HG02571 (cell line): ENCODE data around the gene POLR3E.
A peak's percentile ranks its signal among the peaks of the same experiment; 100 is the strongest.
"Not testable (repeated sequence)": the region's sequence is repeated elsewhere in the genome, so short reads cannot be mapped to it uniquely, and the experiment has no call there.

ENCODE experiments used
- ATAC-seq: cut with Tn5 transposase; IDR thresholded peaks from one replicate; pipeline ENCODE4 v1.9.1; 2021; ENCODE audit warnings: mild to moderate bottlenecking, moderate library complexity; ENCODE audit not compliant: unreplicated experiment

Gene POLR3E

GRCh38 chr16:22291860-22292318 lies 5.3 kb upstream of the POLR3E start:
- ATAC-seq, result no peak

DNA sequence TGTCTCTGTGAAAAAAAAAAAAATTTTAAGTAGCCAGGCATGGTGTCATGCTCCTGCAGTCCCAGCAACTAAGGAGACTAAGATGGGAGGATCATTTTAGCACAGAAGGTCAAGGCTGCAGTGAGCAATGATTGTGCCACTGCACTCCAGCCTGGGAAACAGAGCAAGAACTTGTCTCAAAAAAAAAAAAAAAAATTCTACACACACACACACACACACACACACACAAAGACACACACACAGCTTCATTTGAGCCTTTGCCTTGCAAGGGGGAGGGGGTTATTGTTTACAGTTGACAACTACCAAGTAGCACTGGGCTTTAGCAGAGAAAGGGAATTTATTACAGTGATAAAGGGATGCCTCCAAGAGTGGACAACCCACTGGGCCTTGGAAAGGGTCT lies 4.9 kb upstream of the POLR3E start:
- ATAC-seq, result no peak

DNA sequence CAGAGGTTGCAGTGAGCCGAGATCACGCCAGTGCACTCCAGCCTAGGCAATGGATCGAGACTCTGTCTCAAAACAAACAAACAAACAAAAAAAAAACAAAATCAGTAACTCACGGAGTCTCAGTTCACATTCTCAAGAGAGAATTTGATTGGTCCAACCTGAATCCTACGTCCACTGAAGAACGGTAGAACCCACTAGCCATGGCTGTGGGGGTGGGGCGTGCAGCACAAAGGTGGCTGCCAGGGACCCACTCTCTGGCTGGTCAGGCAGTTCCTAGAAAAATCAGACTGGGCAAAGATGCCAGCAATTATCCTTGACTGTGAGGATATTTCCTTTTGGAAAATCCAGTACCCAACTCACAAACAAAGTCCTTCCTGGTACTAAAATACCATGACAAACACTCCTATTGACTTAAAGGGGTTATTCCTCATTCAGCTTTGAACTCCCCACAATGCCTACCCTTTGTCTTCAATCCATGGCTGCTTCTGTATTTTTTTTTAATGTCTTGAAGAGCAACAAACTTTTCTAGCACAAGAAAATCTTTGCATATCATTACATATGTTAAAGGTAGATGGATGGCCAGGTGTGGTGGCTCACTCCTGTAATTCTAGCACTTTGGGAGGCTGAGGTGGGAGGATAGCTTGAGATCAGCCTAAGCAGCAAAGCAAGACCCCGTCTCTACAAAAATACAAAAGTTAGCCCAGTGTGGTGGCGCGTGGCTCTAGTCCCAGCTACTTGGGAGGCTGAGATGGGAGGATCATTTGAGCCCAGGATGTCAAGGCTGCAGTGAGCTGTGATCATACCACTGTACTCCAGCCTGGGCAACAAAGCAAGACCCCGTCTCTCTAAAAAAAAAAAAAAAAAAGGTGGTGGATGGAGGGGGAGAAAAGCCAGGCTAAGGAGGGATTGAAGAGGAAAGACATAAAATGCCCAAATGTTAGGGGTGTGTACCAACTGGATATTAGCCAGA lies 3.8 kb upstream of the POLR3E start:
- no peak for ATAC-seq

GRCh38 chr16:22296225-22297113 lies 740 bp upstream of the POLR3E start:
- ATAC-seq, result no peak

DNA sequence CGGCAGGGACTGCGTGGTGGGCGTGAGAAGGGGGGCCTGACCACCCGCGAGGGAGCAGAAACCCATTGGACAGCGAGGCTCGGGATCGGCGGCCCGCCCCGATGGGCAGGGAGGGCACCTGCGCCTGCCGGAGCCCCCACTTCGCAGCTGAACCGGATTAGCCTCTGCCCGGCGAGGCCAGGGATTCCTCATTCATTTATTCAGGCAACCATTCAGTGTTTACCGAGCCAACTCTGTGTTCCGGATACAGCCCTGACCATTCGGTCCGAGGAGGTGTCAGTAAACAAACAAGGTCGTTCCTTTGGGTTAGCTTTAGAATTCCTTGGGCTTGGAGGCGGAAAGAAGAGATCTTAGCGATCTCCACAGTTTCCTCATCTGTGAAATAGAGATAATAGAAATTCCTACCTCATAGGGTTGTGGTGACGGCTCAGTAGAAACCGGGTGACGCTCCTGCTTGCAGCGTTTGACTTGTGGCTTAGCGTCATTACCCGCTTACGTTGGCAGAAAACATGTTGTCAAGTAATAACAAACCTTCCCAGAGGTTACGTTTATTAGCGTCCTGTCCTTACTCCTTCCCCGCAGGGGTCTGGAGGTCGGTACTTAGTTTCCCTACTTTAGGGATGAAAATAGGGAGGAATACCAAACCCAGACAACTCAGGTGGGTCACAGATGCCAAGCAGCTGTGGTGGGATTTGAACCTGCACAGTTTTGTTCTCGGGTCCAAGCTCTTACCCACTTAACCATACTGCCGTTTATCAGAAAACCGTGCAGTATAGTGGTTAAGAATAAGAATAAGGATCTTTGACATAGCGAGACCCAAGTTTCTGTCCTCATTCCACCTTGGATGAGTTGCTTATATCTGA lies 893 bp downstream of the POLR3E start:
- peak; percentile 33 for ATAC-seq

- ATAC-seq, result no peak
These were observed 1.8 kb downstream of the POLR3E start for GRCh38 chr16:22299036-22299435.

DNA sequence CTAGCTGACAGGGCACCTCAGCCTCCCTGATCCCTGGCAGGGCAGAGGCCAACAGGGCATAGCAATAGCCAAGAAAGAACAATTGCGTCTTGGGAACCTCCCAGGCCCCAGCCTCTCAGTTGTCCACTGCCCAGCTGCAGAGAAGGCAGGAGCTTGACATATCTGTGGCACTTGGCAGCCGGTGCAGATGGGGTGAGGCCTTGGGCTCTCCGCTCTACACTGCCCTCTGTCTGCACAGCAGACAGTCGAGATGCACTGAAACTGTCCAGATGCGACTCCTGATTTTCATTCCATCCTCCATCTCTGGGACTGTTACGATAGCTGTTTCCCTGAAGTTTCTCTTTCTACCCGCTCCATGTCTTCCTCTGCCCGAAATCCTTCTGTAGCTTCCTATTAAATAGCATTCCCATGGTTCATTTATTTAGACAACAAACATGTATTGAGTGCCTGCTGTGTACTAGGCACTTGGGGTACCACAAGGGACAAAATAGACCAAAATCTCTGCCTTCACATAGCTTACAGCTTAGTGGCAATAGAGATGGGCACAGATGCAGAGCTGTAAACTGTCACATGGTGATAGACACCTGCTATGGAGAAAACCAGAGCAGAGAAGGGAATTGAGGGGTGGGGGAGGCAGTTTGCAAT lies 3.3 kb downstream of the POLR3E start:
- no peak for ATAC-seq

DNA sequence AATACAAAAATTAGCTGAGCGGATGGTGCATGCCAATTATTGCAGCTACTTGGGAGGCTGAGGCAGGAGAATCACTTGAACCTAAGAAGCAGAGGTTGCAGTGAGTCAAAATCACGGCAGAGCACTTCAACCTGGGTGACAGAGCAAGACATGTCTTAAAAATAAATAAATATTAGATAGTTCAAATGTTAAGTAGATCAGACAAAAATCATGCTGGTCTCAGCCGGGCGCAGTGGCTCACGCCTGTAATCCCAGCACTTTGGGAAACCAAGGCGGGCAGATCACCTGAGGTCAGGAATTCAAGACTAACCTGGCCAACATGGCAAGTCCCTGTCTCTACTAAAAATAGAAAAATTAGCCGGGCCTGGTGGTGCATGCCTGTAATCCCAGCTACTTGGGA lies 4.2 kb downstream of the POLR3E start:
- not testable (repeated sequence) for ATAC-seq

DNA sequence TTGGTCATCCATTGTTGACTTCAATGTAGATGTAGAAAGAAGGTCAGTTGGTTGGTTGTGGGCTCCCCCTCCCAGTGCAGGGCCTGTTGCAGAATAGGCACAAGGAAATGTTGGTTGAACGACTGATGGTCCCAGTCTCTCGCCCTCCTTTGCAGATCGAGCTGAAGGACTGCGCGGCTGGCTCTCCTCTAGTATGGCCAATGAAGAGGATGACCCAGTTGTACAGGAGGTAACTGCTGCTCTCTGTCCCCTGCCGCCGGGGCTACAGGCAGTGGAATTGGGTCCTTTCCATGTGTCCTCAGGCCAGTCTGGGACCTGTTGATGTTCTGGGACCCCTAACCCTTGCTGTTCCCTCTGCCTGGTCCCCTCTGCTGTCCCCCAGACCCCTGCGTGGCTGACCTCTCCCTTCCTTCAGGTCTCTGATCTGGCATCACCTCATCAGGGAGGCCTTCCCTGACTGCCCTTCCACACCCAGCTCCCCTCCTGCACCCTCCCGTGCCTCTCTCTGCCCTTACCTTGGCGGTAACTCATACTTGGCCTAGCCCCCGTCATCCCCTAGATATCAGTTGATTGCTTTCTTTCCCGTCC lies 5.7 kb downstream of the POLR3E start:
- ATAC-seq, result no peak

DNA sequence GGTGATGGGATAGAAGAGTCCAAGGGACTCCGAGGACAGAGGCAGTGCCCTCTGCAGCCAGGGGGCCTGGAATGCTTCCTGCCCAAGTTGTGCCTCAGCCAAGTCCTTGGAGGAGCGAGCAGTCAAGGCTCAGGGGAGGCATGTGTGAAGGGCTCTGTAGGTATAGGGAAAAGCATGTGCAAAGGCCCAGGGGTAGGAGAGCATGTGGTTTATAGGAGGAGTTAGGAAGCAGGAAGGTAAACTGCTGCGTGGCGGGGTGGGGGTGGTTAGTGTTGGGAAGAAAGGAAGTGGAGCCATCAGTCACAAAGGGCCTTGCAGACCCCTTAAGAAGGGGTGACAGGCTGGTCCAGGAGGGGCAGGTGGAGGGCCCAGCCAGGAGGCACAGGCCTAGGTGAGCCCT lies 7.2 kb downstream of the POLR3E start:
- ATAC-seq, result no peak

GRCh38 chr16:22306788-22307187 lies 9.6 kb downstream of the POLR3E start:
- ATAC-seq, result no peak

GRCh38 chr16:22307838-22308237 lies 10.6 kb downstream of the POLR3E start:
- ATAC-seq, result no peak

- ATAC-seq, result no peak
These were observed 11.8 kb downstream of the POLR3E start for GRCh38 chr16:22308824-22309520.

- ATAC-seq, result no peak
These were observed 14.3 kb downstream of the POLR3E start for GRCh38 chr16:22311520-22311919.

DNA sequence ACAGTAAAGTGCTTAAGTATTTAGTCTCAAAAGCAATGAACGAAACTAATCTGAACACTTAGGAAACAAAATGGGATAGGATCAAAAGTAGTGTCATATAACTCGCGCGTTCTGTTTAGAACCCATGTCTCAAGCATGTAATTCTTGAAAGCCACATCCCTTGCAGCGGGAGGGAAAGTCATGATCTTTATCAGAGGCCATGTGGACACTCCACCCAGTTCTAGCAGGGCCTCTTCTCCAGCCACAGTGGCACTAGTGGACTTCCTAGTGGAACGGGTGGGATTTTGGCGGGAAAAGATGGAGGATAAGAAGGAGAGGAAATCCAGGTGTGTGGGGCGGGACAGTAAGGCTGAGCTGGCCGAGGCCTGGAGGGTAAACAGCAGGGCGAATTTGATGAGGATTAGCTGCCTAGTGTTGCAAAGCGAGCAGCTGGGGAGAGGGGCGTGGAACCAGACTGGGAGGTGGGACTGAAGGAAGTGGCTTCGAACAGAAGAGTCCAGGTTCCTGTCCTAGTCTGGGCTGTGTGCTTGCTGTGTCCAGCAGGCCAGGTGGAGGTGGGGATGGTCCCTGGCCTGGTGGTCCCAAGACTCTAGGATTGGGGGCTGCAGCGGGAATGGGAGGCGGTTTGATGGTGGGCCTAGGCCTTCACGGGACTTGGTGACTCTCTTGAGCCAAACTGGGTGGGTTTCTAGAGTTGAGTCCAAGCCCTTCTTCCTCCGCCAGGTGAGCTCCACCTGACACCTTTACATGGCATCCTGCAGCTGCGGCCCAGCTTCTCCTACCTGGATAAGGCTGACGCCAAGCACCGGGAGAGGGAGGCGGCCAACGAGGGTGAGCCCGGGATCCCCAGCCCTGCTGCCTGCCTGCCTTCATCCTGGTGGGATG lies 15.9 kb downstream of the POLR3E start:
- ATAC-seq, result no peak

DNA sequence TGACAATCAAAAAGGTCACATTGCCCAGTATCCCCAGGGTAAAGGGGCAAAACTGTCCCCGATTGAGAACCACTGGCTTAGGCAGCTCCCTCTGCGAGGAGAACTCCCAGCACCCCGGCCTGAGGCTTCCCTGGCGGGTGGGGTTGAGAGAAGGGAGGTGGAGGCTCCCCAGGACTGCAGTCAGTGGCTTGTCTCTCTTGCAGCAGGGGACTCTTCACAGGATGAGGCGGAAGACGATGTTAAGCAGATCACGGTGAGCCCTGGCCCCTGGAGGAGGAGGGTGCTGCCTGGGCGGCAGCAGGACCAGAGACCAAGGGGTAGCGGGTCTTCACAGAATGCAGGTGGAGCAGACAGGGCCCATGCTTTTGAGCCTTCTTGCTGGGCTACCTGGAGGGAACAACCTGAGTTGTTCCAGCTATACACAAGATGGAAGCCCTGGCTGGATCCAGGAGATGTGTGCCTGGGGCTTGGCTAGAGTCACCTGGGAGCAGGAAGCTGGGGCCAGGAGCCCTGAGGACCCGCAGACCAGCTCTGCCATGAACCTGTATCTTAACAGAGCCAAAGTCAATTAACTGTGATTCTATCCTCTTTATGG lies 16.8 kb downstream of the POLR3E start:
- ATAC-seq, result no peak

- no peak for ATAC-seq
These were observed 17.7 kb downstream of the POLR3E start for GRCh38 chr16:22314661-22315626.
